ENCODE measurements around the gene SMPD4.
"Not testable (repeated sequence)": the region's sequence is repeated elsewhere in the genome, so short reads cannot be mapped to it uniquely, and the experiment has no call there.

The SMPD4 gene

DNA sequence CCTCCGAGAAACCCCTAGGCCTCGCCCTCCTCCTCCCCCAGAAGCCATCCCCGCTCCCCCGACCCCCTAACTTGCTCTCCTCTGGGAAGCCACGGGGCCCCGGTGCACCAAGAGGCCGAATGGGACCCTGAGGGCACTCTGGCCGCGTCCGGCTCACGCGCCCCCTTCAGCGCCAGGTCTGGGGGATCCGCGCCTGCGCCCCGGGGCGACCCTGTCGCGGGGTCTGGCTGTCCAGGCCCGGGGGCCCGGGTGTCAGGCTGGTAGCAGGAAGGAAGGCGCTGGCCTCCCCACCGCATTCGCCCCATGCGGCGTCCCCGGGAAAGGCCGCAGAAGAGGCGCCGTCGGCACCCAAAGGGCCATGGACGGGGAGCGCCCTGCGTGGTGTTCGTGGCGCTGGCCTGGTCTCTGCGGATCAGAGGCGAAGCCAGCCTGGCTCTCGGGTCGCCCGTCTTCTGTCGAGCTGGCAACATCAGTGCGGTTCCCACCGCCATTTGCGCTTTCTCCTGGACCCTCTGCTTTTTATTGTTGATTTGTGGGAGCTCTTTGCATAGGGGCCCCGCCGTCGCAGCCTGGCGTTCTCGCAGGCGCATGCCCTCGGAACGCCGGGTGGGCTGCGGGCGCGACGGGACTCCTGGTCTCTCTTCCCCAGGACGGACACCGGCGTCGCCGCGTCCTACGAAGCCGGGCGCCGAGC lies 47.2 kb upstream of the SMPD4 start:
- not testable (repeated sequence) for H3K4me3 ChIP-seq (ENCODE audit: insufficient read depth in 1 of 2, low read depth in 1 of 2, low read length in 2 of 2); H3K9ac ChIP-seq (ENCODE audit: low read length); H2AK5ac ChIP-seq (ENCODE audit: low read length, severe bottlenecking); H2BK12ac ChIP-seq (ENCODE audit: low read length in 2 of 2); DNase-seq; H3K9me3 ChIP-seq (ENCODE audit: control insufficient read depth, low read length); H2AFZ ChIP-seq (ENCODE audit: low read depth, low read length); H3K4me2 ChIP-seq (ENCODE audit: low read length, poor library complexity, severe bottlenecking); H3K79me1 ChIP-seq (replicated peaks; ENCODE audit: low read length, poor library complexity, severe bottlenecking); H2BK5ac ChIP-seq (ENCODE audit: low read depth, low read length, poor library complexity, severe bottlenecking); H3K14ac ChIP-seq (ENCODE audit: low read length in 2 of 2); H3K23ac ChIP-seq (ENCODE audit: low read length in 2 of 2); H3K4me1 ChIP-seq (ENCODE audit: control insufficient read depth, insufficient read depth, low read depth, low read length); H4K8ac ChIP-seq (ENCODE audit: low read length); H3K18ac ChIP-seq (ENCODE audit: low read depth in 1 of 2, low read length in 2 of 2); H3K27me3 ChIP-seq (ENCODE audit: control insufficient read depth in 1 of 2, insufficient read depth in 1 of 2, low read length in 2 of 2); H3K4ac ChIP-seq (ENCODE audit: low read depth in 1 of 2, low read length in 2 of 2); H3K27ac ChIP-seq (ENCODE audit: low read length, poor library complexity, severe bottlenecking); H3K36me3 ChIP-seq (ENCODE audit: control insufficient read depth in 1 of 2, insufficient read depth in 2 of 2, low read depth in 1 of 2, low read length in 2 of 2); H2BK120ac ChIP-seq (ENCODE audit: low read depth, low read length); H2BK15ac ChIP-seq (ENCODE audit: low read depth, poor library complexity, severe bottlenecking); H4K91ac ChIP-seq (ENCODE audit: low read length)
- WGBS = 97% methylated on average over 62 of the region's 69 CpGs

DNA sequence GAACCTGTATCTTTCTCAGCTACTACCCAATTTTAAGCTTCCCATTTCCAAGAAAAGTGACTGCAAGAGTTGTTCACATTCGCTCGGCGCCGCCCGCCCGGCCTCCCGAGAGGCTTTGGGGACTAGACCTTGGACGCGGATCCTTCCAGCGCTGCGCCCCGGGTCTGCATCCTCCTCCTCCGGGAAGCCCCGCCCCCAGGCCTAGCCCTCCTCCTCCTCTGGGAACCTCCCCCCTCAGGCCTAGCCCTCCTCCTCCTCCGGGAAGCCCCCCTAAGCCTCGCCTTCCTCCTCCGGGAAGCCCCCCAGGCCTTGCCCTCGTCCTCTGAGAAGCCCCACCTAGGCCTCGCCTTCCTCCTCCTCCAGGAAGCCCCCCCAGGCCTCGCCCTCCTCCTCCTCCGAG lies 46.6 kb upstream of the SMPD4 start:
- H3K23ac ChIP-seq (ENCODE audit: low read length in 2 of 2); H3K18ac ChIP-seq (ENCODE audit: low read depth in 1 of 2, low read length in 2 of 2); H3K14ac ChIP-seq (ENCODE audit: low read length in 2 of 2); H3K4ac ChIP-seq (ENCODE audit: low read depth in 1 of 2, low read length in 2 of 2); H3K79me1 ChIP-seq (replicated peaks; ENCODE audit: low read length, poor library complexity, severe bottlenecking); H3K4me2 ChIP-seq (ENCODE audit: low read length, poor library complexity, severe bottlenecking); H3K4me3 ChIP-seq (ENCODE audit: insufficient read depth in 1 of 2, low read depth in 1 of 2, low read length in 2 of 2); H2AFZ ChIP-seq (ENCODE audit: low read depth, low read length); H3K4me1 ChIP-seq (ENCODE audit: control insufficient read depth, insufficient read depth, low read depth, low read length); H3K36me3 ChIP-seq (ENCODE audit: control insufficient read depth in 1 of 2, insufficient read depth in 2 of 2, low read depth in 1 of 2, low read length in 2 of 2); H3K9ac ChIP-seq (ENCODE audit: low read length); H4K91ac ChIP-seq (ENCODE audit: low read length); H2BK12ac ChIP-seq (ENCODE audit: low read length in 2 of 2); H3K9me3 ChIP-seq (ENCODE audit: control insufficient read depth, low read length); H2BK120ac ChIP-seq (ENCODE audit: low read depth, low read length); H3K27me3 ChIP-seq (ENCODE audit: control insufficient read depth in 1 of 2, insufficient read depth in 1 of 2, low read length in 2 of 2); DNase-seq; H2BK5ac ChIP-seq (ENCODE audit: low read depth, low read length, poor library complexity, severe bottlenecking); H2BK15ac ChIP-seq (ENCODE audit: low read depth, poor library complexity, severe bottlenecking); H3K27ac ChIP-seq (ENCODE audit: low read length, poor library complexity, severe bottlenecking); H2AK5ac ChIP-seq (ENCODE audit: low read length, severe bottlenecking); H4K8ac ChIP-seq (ENCODE audit: low read length): not testable (repeated sequence)
- WGBS = 93% methylated on average over 14 of the region's 21 CpGs

DNA sequence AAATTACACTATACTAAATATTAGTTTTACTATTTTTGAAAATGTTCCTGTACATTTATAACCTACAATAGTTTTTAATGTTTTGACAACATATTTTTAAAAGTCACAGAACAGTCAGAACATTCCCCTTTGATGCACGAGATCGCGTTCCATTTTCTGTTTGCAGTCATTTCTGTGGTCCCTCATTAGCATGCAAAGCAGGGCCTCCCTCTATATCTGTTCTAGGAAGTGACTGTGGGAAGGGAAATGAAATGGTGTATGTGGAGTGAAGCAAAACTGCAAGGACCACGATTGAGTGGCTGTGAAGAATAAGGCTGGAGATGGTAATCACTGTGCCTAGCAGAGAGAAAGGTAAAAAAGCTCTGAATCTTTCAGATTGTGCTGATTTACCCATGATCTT lies 41.1 kb upstream of the SMPD4 start:
- H2AK5ac ChIP-seq (ENCODE audit: low read length, severe bottlenecking); H4K8ac ChIP-seq (ENCODE audit: low read length): not testable (repeated sequence)

DNA sequence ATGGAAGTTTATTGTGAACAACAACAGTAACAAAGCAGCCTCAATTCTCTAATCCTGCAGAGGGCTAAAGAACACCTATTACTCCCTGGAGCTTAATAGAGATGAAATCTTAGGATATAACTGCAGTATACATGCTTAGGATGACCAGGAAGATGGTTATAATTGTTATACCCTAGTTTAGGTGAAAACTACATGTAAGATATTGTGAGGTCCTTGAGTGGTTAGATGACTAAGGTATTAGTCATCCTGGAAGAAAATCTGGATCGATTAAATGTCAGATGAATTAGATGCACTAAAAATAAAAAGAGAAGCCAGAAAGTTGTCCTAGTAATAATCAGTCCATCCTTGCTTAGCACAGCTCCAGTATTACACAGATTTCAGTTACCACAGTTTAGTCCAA lies 39.1 kb upstream of the SMPD4 start:
- not testable (repeated sequence) for H2BK5ac ChIP-seq (ENCODE audit: low read depth, low read length, poor library complexity, severe bottlenecking); H3K23ac ChIP-seq (ENCODE audit: low read length in 2 of 2)

More for the DNA sequence above, 41.1 kb upstream of the SMPD4 start:
- H3K27me3 ChIP-seq (ENCODE audit: control insufficient read depth in 1 of 2, insufficient read depth in 1 of 2, low read length in 2 of 2); H3K9ac ChIP-seq (ENCODE audit: low read length); DNase-seq; H2BK12ac ChIP-seq (ENCODE audit: low read length in 2 of 2); H3K4me2 ChIP-seq (ENCODE audit: low read length, poor library complexity, severe bottlenecking); H2AFZ ChIP-seq (ENCODE audit: low read depth, low read length); H3K14ac ChIP-seq (ENCODE audit: low read length in 2 of 2); H3K18ac ChIP-seq (ENCODE audit: low read depth in 1 of 2, low read length in 2 of 2); H3K79me1 ChIP-seq (replicated peaks; ENCODE audit: low read length, poor library complexity, severe bottlenecking); H3K4me3 ChIP-seq (ENCODE audit: insufficient read depth in 1 of 2, low read depth in 1 of 2, low read length in 2 of 2); H3K27ac ChIP-seq (ENCODE audit: low read length, poor library complexity, severe bottlenecking); H4K91ac ChIP-seq (ENCODE audit: low read length); H3K4me1 ChIP-seq (ENCODE audit: control insufficient read depth, insufficient read depth, low read depth, low read length); H2BK15ac ChIP-seq (ENCODE audit: low read depth, poor library complexity, severe bottlenecking); H3K9me3 ChIP-seq (ENCODE audit: control insufficient read depth, low read length); H2BK120ac ChIP-seq (ENCODE audit: low read depth, low read length); H3K4ac ChIP-seq (ENCODE audit: low read depth in 1 of 2, low read length in 2 of 2); H3K23ac ChIP-seq (ENCODE audit: low read length in 2 of 2); H2BK5ac ChIP-seq (ENCODE audit: low read depth, low read length, poor library complexity, severe bottlenecking); H3K36me3 ChIP-seq (ENCODE audit: control insufficient read depth in 1 of 2, insufficient read depth in 2 of 2, low read depth in 1 of 2, low read length in 2 of 2): not testable (repeated sequence)
- 72% methylated on average over 4 of the region's 4 CpGs for WGBS

More for the DNA sequence above, 39.1 kb upstream of the SMPD4 start:
- not testable (repeated sequence) for H3K27me3 ChIP-seq (ENCODE audit: control insufficient read depth in 1 of 2, insufficient read depth in 1 of 2, low read length in 2 of 2); H4K91ac ChIP-seq (ENCODE audit: low read length); H3K18ac ChIP-seq (ENCODE audit: low read depth in 1 of 2, low read length in 2 of 2); H3K4me1 ChIP-seq (ENCODE audit: control insufficient read depth, insufficient read depth, low read depth, low read length); H3K9ac ChIP-seq (ENCODE audit: low read length); H3K4ac ChIP-seq (ENCODE audit: low read depth in 1 of 2, low read length in 2 of 2); H2AK5ac ChIP-seq (ENCODE audit: low read length, severe bottlenecking); DNase-seq; H4K8ac ChIP-seq (ENCODE audit: low read length); H3K27ac ChIP-seq (ENCODE audit: low read length, poor library complexity, severe bottlenecking); H2AFZ ChIP-seq (ENCODE audit: low read depth, low read length); H2BK120ac ChIP-seq (ENCODE audit: low read depth, low read length); H3K4me2 ChIP-seq (ENCODE audit: low read length, poor library complexity, severe bottlenecking); H3K14ac ChIP-seq (ENCODE audit: low read length in 2 of 2); H2BK12ac ChIP-seq (ENCODE audit: low read length in 2 of 2); H3K9me3 ChIP-seq (ENCODE audit: control insufficient read depth, low read length); H3K79me1 ChIP-seq (replicated peaks; ENCODE audit: low read length, poor library complexity, severe bottlenecking); H3K36me3 ChIP-seq (ENCODE audit: control insufficient read depth in 1 of 2, insufficient read depth in 2 of 2, low read depth in 1 of 2, low read length in 2 of 2); H2BK15ac ChIP-seq (ENCODE audit: low read depth, poor library complexity, severe bottlenecking); H3K4me3 ChIP-seq (ENCODE audit: insufficient read depth in 1 of 2, low read depth in 1 of 2, low read length in 2 of 2)
- no CpG with 5 or more reads among the region's 1 CpG for WGBS
